GM19023 (cell line): Measurements from ENCODE around the gene SNRPE.
"Not testable (repeated sequence)": the region's sequence is repeated elsewhere in the genome, so short reads cannot be mapped to it uniquely, and the experiment has no call there.

Experiments used
- ATAC-seq: cut with Tn5 transposase; IDR thresholded peaks from one replicate; pipeline ENCODE4 v1.9.1; 2021; ENCODE audit warnings: mild to moderate bottlenecking, moderate library complexity; ENCODE audit not compliant: unreplicated experiment

SNRPE gene

GRCh38 chr1:203861379-203862184 lies at the start of gene SNRPE:
Gene SNRPE, plus strand, starts transcription at chr1:203861599. Its CDS starts 61 bp downstream, at chr1:203861660.
- peak; percentile 94 for ATAC-seq

- no peak for ATAC-seq
Measured at GRCh38 chr1:203813581-203814341, 47.6 kb upstream of the SNRPE start.

- ATAC-seq = no peak
Measured at GRCh38 chr1:203818399-203818798, 43.0 kb upstream of the SNRPE start.

- ATAC-seq = no peak
Measured at GRCh38 chr1:203823306-203823705, 38.1 kb upstream of the SNRPE start.

GRCh38 chr1:203826175-203826574 lies 35.2 kb upstream of the SNRPE start:
- ATAC-seq = no peak

- no peak for ATAC-seq
Measured at GRCh38 chr1:203828002-203828401, 33.4 kb upstream of the SNRPE start.

- ATAC-seq = no peak
Measured at GRCh38 chr1:203828503-203828902, 32.9 kb upstream of the SNRPE start.

GRCh38 chr1:203829247-203829646 lies 32.2 kb upstream of the SNRPE start:
- not testable (repeated sequence) for ATAC-seq

GRCh38 chr1:203835476-203835875 lies 25.9 kb upstream of the SNRPE start:
- no peak for ATAC-seq

- ATAC-seq = no peak
Measured at GRCh38 chr1:203839081-203839480, 22.3 kb upstream of the SNRPE start.

- ATAC-seq = no peak
Measured at GRCh38 chr1:203840208-203840808, 21.1 kb upstream of the SNRPE start.

GRCh38 chr1:203842559-203842876 lies 18.9 kb upstream of the SNRPE start:
- no peak for ATAC-seq

GRCh38 chr1:203843435-203843834 lies 18.0 kb upstream of the SNRPE start:
- no peak for ATAC-seq

GRCh38 chr1:203853112-203853511 lies 8.3 kb upstream of the SNRPE start:
- ATAC-seq = not testable (repeated sequence)

- ATAC-seq = no peak
Measured at GRCh38 chr1:203858055-203858454, 3.3 kb upstream of the SNRPE start.

- no peak for ATAC-seq
Measured at GRCh38 chr1:203858975-203859374, 2.4 kb upstream of the SNRPE start.

GRCh38 chr1:203860396-203861025 lies 888 bp upstream of the SNRPE start:
- no peak for ATAC-seq

GRCh38 chr1:203867802-203868201 lies 6.4 kb downstream of the SNRPE start:
- no peak for ATAC-seq

- no peak for ATAC-seq
Measured at GRCh38 chr1:203870245-203870644, 8.8 kb downstream of the SNRPE start.

- ATAC-seq = no peak
Measured at GRCh38 chr1:203871114-203871880, 9.9 kb downstream of the SNRPE start.

GRCh38 chr1:203873094-203873493 lies 11.7 kb downstream of the SNRPE start:
- ATAC-seq = no peak
